Stimulated activated CD4-positive, alpha-beta T cell treated with anti-CD3 and anti-CD28 coated beads, Interleukin-2, amount 100 ng/mL, for 24 hours (primary cell): ENCODE data around the gene LIMK2.
"Not testable (repeated sequence)": the region's sequence is repeated elsewhere in the genome, so short reads cannot be mapped to it uniquely, and the experiment has no call there.

Source experiments
- DNase-seq, 2 donors: peaks; one replicate each; pipeline ENCODE4 v3.0.0-alpha.2; 2020

LIMK2 gene

GRCh38 chr22:31295360-31295759 is 83.3 kb downstream of the LIMK2 start:
- DNase-seq = no peak

GRCh38 chr22:31295831-31296657 is 83.9 kb downstream of the LIMK2 start:
- no peak for DNase-seq

DNA sequence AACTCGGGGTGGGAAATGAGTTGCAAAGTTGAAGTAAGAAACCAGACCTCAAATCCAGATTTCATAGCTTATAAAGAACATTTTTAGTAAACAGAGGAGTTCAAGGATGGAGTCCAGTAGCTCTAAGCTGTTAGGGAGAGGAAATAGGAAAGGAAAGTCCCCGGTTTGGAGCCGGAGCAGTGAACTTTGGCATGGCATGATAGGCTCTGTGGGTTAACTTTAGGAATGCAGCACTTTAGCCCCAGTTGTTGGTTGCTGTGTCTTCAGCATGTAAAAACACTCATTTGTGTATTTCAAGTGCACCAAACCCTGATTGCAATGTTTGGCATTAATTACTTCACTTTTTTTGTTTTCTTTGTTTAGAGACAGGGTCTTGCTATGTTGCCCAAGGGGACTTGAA is 88.8 kb downstream of the LIMK2 start:
- DNase-seq = no peak

DNA sequence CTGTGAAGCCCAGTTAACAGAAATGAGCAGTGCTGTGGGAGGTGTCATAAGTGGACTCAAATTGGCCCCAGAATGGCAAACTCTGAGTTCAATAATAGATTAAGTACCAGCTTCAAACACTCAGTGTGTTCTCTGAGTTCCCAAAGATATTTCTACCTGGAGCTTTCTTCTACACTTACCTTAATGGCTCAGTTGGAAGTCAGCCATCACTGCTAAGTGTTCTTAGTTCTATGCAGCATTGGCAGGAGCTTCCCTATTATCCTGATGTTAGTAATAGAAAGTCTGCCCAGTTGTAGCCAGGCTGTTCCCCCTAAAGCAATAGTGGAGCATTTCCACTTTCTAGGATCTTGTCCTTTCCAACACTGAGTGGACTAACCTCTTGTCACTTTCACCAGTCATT is 89.9 kb downstream of the LIMK2 start:
- DNase-seq = no peak

- DNase-seq = no peak
These were observed 90.4 kb downstream of the LIMK2 start for GRCh38 chr22:31302537-31302936.

DNA sequence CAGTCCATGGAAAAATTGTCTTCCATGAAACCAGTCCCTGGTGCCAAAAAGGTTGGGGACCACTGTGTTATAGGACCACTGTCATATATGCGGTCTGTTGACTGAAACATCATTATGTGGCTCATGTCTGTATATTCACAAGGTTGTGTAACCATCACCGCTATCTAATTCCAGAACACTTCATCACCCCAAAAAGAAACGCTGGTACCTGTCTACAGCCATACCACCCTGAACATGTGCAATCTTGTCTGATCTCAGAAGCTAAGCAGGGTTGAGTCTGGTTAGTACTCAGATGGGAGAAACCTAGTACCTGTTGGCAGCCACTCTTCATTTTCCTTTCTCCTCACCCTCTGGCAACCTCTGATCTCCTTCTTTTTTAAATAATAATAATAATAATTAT is 93.1 kb downstream of the LIMK2 start:
- no peak for DNase-seq

DNA sequence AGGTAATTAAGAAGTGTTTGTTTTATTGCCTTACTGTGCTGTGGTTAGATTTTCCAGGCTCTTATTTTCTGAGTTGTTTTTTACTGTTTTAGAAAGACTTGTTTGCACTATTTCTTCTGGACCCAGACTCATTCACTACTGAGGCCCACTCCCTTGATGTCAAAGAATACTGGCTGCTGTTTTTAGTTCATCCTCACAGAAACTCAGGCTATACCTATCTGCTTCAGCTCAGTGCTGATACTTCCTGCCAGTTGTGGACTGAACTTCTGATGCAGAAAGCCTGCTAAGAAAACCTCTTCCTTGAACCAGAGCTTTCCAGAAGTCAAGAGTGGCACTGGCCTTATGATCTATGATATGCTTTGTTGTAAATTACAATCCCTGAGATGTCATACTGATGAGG is 96.1 kb downstream of the LIMK2 start:
- DNase-seq = no peak

DNA sequence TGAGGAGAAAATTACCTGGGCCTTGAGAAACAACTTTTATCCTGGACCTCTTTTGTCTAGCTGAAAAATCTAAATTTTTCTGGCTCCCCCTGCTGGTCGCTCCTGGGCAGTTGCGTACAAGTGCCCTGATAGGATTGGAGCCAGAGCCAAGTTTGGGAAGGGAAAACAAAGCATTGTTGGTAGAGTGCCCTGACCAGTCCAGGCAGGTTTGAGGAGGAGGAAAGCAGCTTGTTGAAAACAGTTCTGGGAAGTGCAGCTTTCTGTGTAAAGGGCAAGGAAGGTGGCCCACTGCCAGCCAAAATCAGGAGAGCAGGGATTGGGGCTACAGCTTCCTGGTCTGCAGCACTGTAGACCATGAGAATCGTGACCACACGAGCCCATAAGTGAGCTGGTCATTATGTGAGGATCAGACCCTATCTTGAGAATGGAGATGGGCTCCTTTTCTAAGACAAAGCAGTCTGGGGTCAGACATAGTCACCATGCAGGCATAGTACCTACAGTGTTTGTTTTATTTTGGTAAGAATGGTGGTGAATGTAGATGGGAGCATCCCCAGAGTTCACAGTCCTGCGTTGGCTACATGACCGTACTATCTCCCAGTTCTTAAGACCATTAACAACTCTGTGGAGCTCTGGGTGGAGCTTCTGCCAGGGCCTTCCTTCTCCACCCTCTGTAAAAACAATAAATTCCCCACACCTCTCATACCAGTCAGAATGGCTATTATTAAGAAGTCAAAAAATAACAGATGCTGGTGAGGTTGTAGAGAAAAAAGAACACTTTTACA is 101.5 kb downstream of the LIMK2 start:
- peak; percentile 72 to 80 for DNase-seq

GRCh38 chr22:31314220-31314619 is 102.1 kb downstream of the LIMK2 start:
- not testable (repeated sequence) for DNase-seq

DNA sequence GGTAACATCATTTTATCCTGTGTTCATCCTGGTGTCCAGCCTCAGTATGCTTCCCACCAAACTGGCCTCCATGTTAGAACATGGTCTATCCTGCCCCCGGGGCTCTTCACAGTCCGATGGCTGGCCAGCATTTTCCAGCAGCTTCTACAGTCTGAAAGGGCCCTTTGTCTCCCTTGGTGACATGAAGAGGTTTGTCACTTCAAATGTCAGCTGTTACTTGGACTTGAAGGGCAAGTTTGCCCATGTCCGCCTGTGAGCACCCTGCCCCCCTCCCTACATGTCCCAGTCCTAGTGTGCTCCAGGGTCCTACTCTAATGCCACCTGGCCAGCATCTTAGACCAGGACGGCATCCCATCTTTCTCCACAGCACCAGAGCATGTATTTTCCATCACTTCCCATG is 109.3 kb downstream of the LIMK2 start:
- DNase-seq = no peak

GRCh38 chr22:31323578-31324550 is 111.8 kb downstream of the LIMK2 start:
- DNase-seq = no peak

DNA sequence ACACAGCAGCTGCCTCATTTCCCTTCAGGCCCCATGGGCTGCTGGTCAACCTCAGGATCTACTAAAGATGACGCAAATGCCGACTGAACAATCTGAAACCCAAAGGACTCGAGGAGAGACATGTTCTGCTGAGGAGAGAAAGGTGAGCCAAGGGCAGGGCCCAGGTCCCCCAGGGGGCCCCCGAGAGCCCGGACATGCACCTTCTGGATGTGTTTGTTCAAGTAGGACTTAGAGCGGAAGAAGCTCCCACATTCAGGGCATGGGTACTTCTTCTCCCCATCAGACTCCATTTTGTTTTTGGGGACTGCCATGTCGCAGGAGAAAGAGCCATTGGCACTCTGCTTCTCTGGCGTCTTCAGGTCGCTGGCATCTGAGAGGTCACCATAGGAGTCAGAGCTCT is 114.8 kb downstream of the LIMK2 start:
- no peak for DNase-seq

DNA sequence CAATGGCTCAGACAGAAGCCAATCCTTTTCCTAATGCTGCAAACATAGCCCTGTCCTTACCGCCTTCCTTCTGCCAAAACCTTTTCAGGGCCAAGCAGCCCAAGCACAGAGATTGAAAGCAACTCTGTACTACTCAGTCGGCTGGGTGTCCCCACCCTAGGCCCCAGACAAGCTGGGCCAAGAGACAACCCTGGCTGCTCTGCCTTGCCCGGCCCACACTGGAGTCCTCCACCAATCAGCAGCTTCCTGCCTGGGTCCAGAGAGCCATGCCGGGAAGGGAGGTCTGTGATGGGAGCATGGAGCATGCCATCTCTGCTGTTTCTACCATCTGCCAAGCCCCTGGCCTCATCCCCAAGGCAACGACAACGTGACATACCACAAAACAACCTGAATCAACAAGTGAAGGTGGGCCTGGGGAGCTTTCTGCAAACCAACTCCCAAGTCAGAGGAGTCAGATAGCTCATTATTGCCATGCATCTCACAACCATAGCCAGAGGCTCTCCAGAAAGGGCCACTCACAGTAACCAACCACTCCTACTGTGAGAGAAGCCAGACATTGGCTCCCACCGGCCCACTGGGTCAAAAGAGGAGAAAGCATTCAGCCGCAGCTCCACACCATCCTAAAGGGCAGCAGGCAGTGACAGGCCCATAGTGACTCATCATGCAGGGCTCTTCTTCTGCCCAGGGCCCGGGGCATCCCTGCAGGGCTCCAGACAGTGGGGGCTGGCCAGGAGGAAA is 115.9 kb downstream of the LIMK2 start:
- DNase-seq = no peak

GRCh38 chr22:31328544-31328960 is 116.5 kb downstream of the LIMK2 start:
- DNase-seq = no peak

DNA sequence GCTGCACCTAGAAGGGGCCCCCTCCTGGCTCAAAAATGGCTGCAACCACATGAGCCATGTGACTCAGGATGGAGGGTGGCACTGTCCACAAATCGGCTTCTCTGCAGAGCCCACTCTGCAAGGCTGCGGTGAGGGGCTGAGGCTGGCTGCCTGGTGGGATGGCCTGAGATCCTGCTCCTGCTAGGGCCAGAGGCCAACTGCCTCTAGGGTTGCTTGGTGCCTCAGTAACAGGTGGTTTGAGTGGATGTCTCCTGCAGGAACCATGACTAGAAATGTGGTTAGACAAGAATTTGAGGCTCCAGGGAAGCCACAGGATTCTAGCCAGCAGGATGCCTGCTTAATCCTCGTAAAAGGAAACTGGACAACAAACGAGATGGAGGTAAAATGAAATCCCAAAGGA is 116.9 kb downstream of the LIMK2 start:
- DNase-seq = no peak
